HG02973 (cell line): ENCODE data around the gene RBP4.

Experiments used
- ATAC-seq: cut with Tn5 transposase; IDR thresholded peaks from one replicate; pipeline ENCODE4 v1.9.1; 2021; ENCODE audit warnings: moderate library complexity; ENCODE audit not compliant: unreplicated experiment

Gene RBP4

DNA sequence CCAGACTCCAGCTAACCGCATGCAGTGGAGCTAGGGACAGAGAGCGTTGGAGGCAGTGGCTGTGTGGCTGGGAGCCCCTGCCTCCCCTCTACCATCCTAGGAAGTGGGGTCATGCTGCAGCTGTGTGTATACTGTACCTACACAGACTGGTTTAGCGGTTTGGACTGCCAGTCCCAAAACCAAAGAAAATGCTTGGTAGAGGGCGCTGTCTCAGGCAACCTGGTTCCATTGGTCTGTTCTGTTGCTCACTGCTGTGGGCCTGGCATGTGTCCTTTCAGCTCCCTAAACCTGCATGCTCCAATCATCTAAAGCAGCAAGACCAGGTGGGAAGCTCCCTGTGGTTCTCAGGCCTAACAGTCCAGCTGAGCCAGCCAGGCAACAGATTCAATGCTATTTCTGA is 4.5 kb downstream of the RBP4 start:
- ATAC-seq, result no peak

DNA sequence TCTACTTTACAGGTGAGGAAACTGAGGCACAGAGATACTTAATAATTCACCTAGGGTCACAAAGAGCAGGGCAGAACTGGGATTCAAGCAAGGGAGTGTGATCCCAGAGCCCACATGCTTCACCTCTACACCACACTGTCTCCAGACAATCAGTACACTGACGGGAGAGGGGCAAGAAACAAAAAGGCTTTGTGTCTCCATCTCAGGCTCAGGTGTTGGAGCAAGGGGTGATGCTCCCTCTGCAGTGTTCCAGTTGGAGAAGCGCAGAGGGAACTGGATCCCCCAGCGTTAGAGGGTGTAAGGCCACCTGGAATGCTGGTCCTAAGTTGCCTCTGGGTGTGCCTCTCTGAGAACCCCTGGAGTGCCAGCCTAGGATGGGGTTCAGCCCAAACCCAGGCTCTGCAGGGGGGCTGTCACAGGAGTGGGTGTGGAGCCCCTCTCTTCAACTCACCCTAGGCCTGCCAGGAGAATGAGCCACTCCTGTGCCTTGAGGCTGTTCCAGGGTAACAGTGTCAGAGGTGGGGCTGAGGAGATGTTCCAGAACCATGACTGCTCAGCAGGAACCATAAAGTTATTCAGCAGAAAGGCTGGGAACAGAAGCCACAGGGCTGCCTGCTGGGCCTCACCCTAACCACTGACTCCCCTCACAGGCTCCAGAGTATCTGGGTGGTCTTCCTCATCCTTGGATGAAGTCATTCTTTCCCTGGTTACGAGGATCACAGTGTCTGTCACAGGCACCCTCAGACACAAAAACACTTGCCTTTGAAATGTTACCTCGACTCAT is 5.5 kb downstream of the RBP4 start:
- no peak for ATAC-seq

GRCh38 chr10:93594518-93594917 is 6.5 kb downstream of the RBP4 start:
- no peak for ATAC-seq

GRCh38 chr10:93593749-93594148 is 7.3 kb downstream of the RBP4 start:
- ATAC-seq, result no peak

DNA sequence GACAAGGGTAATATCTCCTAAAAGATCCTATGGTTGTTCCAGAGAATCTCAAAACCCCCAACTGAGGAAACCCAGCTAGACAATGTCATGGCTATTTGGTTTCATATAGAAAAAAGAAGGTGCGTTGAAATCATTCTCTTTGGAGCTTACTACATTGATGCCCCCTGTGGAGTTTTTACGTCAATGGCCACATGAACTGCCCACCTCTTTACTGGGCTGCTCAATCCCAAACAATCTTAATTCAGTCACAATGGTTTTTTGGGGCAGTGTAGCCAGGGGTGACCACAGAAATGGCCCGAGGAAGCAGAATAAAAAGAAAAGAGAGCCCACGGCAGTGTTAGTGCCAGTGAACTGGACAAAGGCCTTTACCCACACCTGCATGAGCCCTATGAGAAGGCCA is 7.8 kb downstream of the RBP4 start:
- ATAC-seq, result no peak

DNA sequence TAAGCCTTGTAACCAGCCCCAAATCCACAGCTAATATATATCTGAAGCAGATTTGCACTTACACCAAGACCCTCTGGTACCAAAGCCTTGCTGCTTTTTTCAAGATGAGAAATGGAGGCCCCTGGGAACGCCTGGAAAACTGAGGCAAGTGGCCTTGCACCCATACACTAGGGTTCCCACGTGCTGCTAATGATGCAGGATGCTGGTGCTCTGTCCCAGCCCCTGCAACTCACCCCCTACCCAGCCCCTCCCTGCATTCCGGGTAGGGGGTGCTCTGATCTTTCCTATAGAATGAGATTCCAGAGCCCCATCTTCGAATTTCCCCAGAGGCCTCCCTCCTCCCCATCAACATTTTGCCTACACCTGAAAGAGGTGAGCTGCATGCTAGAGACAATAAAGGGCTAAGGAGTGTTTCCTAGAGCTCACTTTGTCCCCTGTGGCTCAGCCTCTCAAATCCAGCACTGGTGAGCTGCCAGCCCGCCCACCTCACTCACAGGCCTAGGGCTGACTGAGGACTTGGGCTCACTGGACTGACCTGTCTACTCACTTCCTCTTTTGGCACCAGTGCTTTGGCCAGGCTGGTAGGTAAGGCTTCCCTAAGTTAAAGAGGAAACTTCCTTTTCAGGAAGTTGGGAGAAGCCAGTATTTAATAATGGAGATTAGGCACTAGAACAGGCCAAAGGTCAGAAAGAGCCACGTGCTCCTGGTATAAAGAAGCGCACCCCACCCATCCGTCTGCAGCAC is 9.8 kb downstream of the RBP4 start:
- no peak for ATAC-seq

- ATAC-seq, result no peak
Measured at GRCh38 chr10:93590638-93591037, 10.4 kb downstream of the RBP4 start.

- no peak for ATAC-seq
Measured at GRCh38 chr10:93589648-93590562, 11.1 kb downstream of the RBP4 start.

GRCh38 chr10:93584445-93584844 is 16.6 kb downstream of the RBP4 start:
- no peak for ATAC-seq

DNA sequence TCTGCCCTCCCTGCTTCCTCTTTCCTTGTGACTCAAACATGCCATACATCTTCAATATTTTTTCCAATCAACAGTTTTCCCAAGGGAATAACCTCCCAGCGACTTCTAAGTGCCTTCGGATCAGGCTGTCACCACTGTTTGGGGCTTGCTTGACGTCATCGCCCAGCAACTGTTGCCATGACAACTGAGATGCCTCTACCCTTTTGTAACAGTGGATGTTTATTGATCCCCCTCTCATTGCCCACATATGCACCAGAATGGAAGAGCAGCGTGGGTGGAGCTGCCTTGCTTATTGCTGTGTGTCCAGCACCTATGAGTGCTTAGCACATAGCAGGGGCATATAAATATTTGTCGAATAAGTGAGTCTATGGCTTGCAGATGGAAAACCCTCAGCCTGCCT is 20.2 kb downstream of the RBP4 start:
- ATAC-seq, result no peak

- no peak for ATAC-seq
Measured at GRCh38 chr10:93579985-93580711, 20.9 kb downstream of the RBP4 start.

DNA sequence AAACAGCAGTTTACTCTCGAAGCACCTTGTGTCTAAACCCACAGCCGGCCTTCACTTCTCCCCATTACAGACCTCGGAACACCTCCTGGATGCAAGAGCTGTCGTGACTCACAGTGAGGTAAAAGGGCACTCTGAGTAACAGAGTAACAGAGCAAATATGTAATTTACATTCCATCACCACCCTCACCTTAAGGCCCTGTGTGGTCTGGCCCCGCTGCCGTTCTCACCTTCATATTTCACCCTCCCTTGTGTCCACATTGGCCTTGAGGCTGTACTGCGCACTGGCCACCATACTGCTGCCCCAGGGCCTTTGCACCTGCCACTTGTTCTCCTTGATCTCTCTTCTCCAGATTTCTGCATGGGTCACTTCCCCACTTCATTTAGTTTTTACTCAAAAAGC is 21.9 kb downstream of the RBP4 start:
- no peak for ATAC-seq

DNA sequence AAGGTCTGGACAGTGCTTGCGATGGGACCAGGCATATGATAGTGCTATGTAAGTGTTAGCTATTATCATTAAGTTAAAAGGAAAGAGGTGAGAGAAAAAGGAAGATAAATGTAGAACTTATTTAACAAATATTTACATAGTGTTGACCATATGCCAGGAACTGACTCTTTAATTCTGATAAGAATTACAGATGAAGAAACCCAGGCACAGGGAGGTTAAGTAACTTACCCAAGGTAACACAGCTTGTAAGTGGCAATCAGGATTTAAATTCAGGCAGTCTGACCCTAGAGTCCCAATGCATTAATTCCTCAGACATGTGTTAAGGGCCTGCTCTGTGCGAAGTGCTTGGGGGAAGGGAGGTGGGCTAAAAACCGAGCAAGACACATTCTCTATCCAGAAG is 23.5 kb downstream of the RBP4 start:
- ATAC-seq, result no peak

GRCh38 chr10:93576888-93577287 is 24.1 kb downstream of the RBP4 start:
- no peak for ATAC-seq

DNA sequence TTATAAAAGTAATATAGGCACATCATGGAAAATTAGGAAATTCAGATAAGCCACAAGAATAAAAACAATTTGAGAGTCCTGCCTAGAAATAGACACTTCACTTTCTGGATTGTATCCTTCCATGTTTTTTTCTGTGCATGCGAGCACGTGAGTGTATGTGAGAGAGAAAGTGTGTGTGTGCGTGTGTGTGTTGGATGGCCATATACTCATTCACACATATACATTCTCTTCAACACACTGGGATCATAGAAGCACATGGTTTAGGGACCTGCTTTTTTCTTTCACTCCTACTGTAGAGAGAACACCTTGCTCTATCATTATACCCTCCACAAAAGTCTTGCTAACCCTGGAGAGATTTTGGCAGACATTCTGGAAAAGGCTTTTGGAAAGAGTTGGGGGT is 27.1 kb downstream of the RBP4 start:
- ATAC-seq, result no peak

- no peak for ATAC-seq
Measured at GRCh38 chr10:93573051-93573909, 27.8 kb downstream of the RBP4 start.

DNA sequence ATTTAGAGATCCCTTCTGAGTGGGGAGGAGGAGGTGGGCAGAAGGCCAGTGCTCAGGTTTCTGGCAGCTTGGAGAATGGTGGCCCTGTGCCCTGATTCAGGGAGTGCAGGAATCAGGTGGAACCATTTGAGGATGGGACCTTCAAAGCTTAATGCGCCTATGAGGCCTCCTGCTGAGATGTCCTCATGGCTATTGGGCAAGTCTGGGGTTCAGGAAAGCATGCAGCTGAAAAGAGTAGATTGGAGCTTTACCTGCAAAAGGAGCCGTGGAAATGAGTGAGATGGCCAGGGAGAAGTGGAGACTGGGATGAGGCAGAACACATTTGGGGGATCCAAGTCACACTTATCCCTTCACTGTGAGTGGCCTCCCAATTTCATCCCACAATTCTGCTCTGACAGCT is 28.4 kb downstream of the RBP4 start:
- ATAC-seq, result no peak

DNA sequence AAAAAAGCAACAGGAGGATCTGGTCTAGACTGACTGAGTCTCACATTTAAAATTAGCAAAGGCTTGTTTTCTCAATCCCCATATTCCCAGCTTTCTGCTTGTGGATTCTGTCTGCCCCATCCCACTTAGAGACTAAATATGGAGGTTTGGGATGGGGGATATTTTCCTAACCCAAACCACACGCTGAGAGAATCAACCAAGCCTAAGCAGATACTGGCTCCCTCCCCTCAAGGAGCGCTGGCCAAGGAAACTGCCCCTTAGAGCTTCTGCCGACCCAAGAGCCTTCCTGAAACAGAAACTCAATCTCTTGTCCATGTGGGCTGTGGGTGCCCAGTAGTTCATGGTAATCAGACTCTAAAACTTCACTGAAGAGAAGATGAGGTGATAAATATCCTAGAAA is 30.7 kb downstream of the RBP4 start:
- no peak for ATAC-seq

DNA sequence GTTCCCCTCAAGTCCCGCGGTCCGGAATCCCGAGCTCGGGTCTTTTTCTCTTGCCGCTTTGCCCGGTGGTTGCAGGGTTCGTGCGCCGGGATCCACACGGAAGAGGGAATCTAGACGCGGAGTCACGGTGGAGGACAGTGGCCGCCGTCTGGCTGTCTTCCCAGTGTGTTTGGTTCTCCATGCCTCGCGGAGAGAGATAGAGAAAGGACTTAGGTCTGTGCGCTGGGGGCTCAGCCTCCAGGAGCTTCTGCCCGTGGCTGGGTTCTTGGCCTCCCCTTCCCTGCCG is 33.0 kb downstream of the RBP4 start:
- ATAC-seq, result no peak
